ENCODE measurements around the gene ELK4.

ELK4 gene

GRCh38 chr1:205581321-205581980 lies 50.4 kb downstream of the ELK4 start:
- TF ChIP-seq CTCF (IDR thresholded peaks at IDR 0.05; ENCODE audit: borderline replicate concordance, insufficient read depth, low read depth, low read length): no peak
- no peak overlapping the region for H3K4me3 ChIP-seq (ENCODE audit: low read depth, low read length)

- H3K4me3 ChIP-seq (ENCODE audit: low read depth, low read length): no peak overlapping the region
- TF ChIP-seq CTCF (IDR thresholded peaks at IDR 0.05; ENCODE audit: borderline replicate concordance, insufficient read depth, low read depth, low read length): no peak
Observed at GRCh38 chr1:205580923-205581180, 51.0 kb downstream of the ELK4 start.

- no peak overlapping the region for H3K4me3 ChIP-seq (ENCODE audit: low read depth, low read length)
- no peak for TF ChIP-seq CTCF (IDR thresholded peaks at IDR 0.05; ENCODE audit: borderline replicate concordance, insufficient read depth, low read depth, low read length)
Observed at GRCh38 chr1:205580140-205580922, 51.5 kb downstream of the ELK4 start.

- H3K4me3 ChIP-seq (ENCODE audit: low read depth, low read length): no peak overlapping the region
- TF ChIP-seq CTCF (IDR thresholded peaks at IDR 0.05; ENCODE audit: borderline replicate concordance, insufficient read depth, low read depth, low read length): no peak
Observed at GRCh38 chr1:205579711-205580110, 52.1 kb downstream of the ELK4 start.

- no peak overlapping the region for H3K4me3 ChIP-seq (ENCODE audit: low read depth, low read length)
- TF ChIP-seq CTCF (IDR thresholded peaks at IDR 0.05; ENCODE audit: borderline replicate concordance, insufficient read depth, low read depth, low read length): no peak
Observed at GRCh38 chr1:205578780-205579571, 52.8 kb downstream of the ELK4 start.

- H3K4me3 ChIP-seq (ENCODE audit: low read depth, low read length): no peak overlapping the region
- no peak for TF ChIP-seq CTCF (IDR thresholded peaks at IDR 0.05; ENCODE audit: borderline replicate concordance, insufficient read depth, low read depth, low read length)
Observed at GRCh38 chr1:205577874-205578658, 53.7 kb downstream of the ELK4 start.

All from GM12875 (cell line).